Kidney capillary endothelial cell (primary cell): ENCODE results near the gene DMKN.
"Not testable (repeated sequence)": the region's sequence is repeated elsewhere in the genome, so short reads cannot be mapped to it uniquely, and the experiment has no call there.

ENCODE experiments used
- DNase-seq: peaks from one replicate; pipeline ENCODE4 v3.0.0-alpha.2; 2018; ENCODE audit warnings: low spot score

DMKN gene

GRCh38 chr19:35462476-35462953 lies 50.9 kb downstream of the DMKN start:
- DNase-seq = peak; percentile 44

GRCh38 chr19:35461788-35462187 lies 51.7 kb downstream of the DMKN start:
- DNase-seq = not testable (repeated sequence)

DNA sequence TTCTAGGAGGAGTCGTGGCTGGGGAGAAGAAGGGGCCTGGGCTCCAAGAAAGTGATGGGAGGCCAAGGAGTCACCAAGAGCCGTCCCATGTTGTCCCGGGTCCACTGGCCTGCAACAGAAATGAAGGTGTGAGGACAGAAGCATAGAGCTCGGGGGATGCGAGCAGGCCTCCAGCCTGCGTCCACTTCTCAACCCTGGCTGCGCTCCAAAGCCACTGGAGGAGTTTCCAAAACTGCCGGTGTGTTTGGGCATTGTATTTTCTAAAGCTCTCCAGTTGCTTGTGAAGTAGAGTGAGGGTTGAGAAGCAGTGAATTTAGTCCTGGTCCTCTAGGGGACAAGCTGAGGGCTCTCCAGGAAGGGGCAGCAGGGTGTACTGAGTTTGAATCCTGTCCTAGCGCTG lies 52.4 kb downstream of the DMKN start:
- no peak for DNase-seq

DNA sequence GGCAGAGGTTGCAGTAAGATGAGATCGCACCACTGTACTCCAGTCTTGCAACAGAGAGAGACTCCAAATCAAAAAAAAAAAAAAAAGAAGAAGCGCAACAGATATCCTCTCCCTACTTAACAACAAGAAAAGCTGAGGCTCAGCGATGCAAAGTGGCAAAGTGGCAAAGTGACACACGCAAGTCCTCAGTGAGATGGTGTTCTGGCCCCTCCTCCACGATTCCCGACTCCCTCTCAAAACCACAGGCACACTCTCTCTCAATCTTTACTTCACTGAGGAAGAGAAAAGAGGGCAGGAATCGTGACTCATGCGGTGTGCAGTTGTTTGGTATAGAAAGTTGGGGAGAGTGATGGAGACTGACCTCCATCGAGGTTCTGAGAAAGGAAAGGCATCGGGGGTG lies 52.8 kb downstream of the DMKN start:
- DNase-seq = no peak

GRCh38 chr19:35459414-35460082 lies 53.9 kb downstream of the DMKN start:
- no peak for DNase-seq

GRCh38 chr19:35458731-35459391 lies 54.6 kb downstream of the DMKN start:
- DNase-seq = no peak

DNA sequence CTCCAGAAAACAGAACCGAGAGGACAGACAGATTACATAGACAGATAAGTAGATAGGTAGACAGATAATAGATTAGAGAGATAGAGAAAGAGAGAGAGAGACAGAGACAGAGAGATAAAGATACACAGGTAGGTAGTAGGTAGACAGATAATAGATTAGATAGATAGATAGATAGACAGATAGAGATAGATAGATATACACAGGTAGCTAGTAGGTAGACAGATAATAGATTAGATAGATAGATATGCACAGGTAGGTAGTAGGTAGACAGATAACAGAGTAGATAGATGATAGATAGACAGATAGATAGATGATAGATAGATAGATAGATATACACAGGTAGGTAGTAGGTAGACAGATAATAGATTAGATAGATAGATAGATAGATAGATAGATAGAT lies 55.3 kb downstream of the DMKN start:
- DNase-seq = no peak

DNA sequence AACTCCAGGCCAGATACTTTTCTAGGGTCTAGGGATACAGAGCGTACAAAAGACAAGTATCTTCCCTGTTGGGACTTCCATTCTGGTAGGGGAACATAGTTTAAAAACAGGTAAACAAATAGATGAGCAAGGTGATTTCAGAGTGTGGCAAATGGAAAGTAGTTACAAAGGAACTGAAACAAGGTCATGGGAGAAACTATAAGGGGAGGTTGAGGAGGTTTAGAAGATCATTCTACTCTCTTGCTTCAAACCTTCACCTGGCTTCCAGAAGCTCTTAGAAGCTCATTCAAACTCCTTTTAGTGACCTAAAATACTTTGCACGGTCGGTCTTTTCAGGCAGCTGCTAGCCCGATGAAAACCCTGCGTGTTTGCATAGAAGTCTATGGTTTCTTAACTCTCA lies 56.3 kb downstream of the DMKN start:
- no peak for DNase-seq

GRCh38 chr19:35455616-35456201 lies 57.7 kb downstream of the DMKN start:
- DNase-seq = no peak

GRCh38 chr19:35454663-35455062 lies 58.8 kb downstream of the DMKN start:
- no peak for DNase-seq

DNA sequence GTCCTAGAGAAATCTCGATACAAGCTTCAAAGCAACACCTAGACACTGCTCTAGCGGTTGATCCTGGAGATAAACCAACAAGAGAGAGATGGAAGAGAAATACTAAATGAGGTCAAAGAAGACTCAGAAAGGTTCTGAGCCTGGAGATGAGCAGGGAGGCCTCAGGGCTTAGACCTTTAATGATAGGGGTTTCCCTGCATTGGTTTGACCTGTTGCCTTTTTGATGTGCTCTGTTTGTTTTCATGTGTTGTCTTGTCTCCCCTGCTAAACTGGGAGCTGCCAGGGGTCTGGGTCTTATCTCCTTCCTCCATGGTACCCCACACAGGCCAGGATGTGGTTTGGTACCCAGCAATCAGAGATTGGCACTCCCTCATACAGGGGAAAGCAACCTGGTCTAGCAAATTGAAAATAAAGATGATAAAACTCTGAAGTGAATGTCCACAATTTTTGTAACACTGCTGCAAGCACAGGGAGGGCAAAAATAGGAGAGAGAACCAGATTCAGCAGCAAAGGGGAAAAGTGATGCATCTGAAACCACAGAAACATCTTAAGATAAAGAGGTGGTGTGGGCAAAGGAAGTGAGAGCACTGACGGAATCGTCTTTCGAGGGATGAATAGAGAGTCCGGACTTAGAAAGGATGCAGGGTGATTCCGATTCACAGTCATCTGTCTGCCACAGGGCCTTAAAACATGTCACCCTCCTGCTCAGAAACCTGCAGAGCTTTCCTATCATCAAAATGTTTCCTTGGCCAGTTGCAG lies 61.9 kb downstream of the DMKN start:
- no peak for DNase-seq

DNA sequence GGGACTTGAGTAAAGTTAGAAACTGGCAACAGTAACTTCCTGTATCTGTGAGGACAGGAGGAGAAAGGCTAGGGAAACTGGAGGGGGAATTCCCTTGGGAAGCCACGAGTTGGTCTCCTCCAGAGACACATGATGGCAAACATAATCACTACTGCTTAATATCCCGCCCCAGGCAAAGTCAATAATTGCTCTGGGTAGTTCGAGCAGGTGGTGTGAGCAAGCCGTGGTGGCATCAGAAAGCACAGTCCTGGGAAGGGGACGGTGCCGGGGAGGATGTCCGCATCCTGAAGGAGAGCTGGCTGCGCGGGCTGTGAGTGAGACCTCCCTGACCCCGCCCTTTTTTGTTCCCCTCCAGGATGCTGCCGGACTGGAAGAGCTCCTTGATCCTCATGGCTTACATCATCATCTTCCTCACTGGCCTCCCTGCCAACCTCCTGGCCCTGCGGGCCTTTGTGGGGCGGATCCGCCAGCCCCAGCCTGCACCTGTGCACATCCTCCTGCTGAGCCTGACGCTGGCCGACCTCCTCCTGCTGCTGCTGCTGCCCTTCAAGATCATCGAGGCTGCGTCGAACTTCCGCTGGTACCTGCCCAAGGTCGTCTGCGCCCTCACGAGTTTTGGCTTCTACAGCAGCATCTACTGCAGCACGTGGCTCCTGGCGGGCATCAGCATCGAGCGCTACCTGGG lies 63.9 kb downstream of the DMKN start:
- no peak for DNase-seq

DNA sequence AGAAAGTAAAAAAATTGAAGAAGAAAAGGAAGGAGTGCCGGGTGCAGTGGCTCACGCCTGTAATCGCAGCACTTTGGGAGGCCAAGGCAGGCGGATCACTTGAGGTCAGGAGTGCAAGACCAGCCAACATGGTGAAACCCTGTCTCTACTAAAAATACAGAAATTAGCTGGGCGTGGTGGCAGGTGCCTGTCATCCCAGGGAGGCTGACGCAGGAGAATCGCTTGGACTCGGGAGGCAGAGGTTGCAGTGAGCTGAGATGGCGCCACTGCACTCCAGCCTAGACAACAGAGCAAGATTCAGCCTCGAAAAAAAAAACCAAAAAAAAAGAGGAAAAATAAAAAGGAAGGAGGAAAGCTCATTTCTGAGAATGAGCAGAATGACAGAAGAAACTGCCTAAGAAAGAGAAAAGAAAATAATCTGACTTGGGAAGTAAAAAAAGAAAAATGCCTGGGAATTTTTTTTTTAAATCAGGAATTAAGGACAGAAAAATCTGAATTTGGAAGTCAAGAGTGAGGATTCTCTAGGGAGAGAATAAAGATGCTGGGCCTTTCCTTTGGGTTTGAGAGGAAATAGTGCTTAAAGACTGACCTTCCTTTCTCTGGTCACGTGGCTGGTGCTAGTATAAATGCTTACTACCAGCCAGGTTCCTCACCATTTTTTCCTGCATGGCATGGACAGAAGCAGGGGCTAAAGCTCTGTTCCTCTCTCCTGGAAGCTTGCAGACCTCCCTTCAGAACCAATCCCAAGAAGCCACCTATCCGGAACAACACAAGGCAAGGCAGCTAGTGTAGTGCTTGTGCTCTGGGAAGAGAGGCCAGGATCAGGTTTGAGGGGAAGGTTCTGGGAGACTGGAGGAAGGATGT lies 65.6 kb downstream of the DMKN start, which contains the start of gene FFAR2:
Gene FFAR2 (plus strand): TSS at position 652 of the 864 bp plus-strand sequence. CDS start 1,458 bp downstream, outside the sequence.
- DNase-seq = no peak
